Activated T-cell treated with anti-CD3 and anti-CD28 coated beads, Interleukin-2, amount 50 U/mL, for 72 hours (primary cell): ENCODE data around the gene MVP. TPM values are rescaled to one million over a fixed set of nuclear protein-coding genes. Genes with fewer than 3 reads are reported as not detected.

ENCODE experiments used
- ATAC-seq, 2 donors: fragments of 150-1000 bp; cut with Tn5 transposase; replicated peaks in 1 of 2; 2 replicates each; pipeline ENCODE4 v1.10.0; 2021; ENCODE audit warnings: moderate library complexity in 2 of 2, mild to moderate bottlenecking in 1 of 2
- DNase-seq, 2 donors: peaks; one replicate each; pipeline ENCODE4 v3.0.0; 2021 to 2022; ENCODE audit warnings: mixed read lengths in 1 of 2
- H3K27ac Mint-ChIP-seq: one replicate; pipeline ENCODE4 v1.8.0; 2022; ENCODE audit warnings: mild to moderate bottlenecking, moderate library complexity, mixed read lengths
- H3K27me3 Mint-ChIP-seq: one replicate; pipeline ENCODE4 v1.8.0; 2022; ENCODE audit warnings: low read depth, mixed read lengths
- H3K36me3 Mint-ChIP-seq, 2 donors: one replicate each; pipeline ENCODE4 v1.8.0; 2022; ENCODE audit warnings: mixed read lengths in 2 of 2, mild to moderate bottlenecking in 1 of 2; ENCODE audit not compliant: insufficient read depth in 2 of 2
- H3K4me1 Mint-ChIP-seq: one replicate; pipeline ENCODE4 v1.8.0; 2022; ENCODE audit warnings: low read depth, mixed read lengths
- H3K4me3 Mint-ChIP-seq, 2 donors: one replicate each; pipeline ENCODE4 v1.8.0; 2022; ENCODE audit warnings: mild to moderate bottlenecking in 2 of 2, mixed read lengths in 2 of 2, moderate library complexity in 2 of 2
- H3K9me3 Mint-ChIP-seq, 2 donors: one replicate each; pipeline ENCODE4 v1.8.0; 2022; ENCODE audit warnings: mixed read lengths in 2 of 2
- total RNA-seq, 2 donors: library from RNA; stranded (reverse); gene quantifications; one replicate each; pipeline ENCODE4 v1.2.3, GENCODE V29; 2022

Gene MVP
- total RNA-seq, 2 donors from 2014 or later: 148 to 161 TPM

DNA sequence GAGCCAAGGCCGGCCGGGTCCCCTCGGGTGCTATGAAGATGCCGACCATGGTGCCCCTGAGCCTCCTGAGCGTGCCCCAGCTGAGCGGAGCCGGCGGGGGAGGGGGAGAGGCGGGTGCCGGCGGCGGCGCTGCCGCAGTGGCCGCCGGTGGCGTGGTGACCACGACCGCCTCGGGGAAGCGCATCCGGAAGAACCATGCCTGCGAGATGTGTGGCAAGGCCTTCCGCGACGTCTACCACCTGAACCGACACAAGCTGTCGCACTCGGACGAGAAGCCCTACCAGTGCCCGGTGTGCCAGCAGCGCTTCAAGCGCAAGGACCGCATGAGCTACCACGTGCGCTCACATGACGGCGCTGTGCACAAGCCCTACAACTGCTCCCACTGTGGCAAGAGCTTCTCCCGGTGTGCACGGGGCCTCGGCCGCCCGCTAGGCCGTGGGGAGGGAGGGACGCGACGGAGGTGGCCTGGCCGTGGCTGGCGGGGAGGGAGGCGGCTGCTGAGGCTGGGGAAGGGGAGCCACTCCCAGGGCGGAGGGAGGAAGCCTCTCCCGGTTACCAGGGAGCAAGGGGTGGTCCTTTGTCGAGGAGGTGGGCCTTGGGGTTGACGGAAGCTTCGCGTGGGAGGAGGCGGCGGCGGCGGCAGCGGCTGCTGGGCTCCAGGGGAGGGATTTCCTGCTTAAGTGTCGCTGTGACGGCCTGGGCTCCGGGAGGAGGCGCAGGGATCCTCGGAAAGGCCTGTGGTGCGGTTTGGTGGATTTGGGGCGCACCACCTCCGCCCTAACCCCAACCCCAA, 12.6 kb upstream of the MVP start:
- Mint-ChIP-seq H3K9me3 (no peaks in the 10 kb centered on the region), H3K27me3 (no peaks in the 10 kb centered on the region), H3K4me1 (peaks cover 65% of the 10 kb centered on the region), H3K4me3 (peak overlapping the region; percentile 87 to 95), H3K36me3 (peaks cover 13 to 26% of the 10 kb centered on the region in 2 donors), H3K27ac (peak overlapping the region; percentile 91)
- DNase-seq: peak; percentile 84 to 92
- ATAC-seq: peak; percentile 51 to 58

DNA sequence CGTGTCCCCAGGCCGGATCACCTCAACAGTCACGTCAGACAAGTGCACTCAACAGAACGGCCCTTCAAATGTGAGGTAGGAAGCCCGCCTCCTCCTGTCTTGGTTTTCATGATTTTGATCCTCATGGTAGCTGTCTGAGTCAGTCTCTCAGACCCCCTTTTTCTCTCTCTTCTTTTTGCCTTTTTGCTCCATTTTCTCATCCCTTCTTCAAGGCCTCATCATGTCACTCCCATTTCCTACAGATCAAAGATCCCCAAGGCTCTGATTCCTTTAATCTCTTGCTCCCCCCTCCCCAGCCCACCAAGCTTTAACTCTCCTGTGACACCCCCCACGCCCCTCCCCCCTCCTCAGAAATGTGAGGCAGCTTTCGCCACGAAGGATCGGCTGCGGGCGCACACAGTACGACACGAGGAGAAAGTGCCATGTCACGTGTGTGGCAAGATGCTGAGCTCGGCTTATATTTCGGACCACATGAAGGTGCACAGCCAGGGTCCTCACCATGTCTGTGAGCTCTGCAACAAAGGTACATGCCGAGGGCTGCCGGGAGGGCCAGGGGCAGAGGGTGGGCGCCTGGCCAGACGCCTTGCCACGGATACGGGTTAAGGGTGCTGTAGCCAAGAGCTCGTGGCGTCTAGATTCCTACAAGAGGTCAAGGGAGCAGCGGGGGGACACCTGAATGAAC, 11.9 kb upstream of the MVP start:
- H3K36me3 Mint-ChIP-seq: peaks cover 13 to 25% of the 10 kb centered on the region in 2 donors
- H3K27me3 Mint-ChIP-seq: no peaks in the 10 kb centered on the region
- peaks cover 69% of the 10 kb centered on the region for H3K4me1 Mint-ChIP-seq
- peak overlapping the region; percentile 91 for H3K27ac Mint-ChIP-seq
- no peaks in the 10 kb centered on the region for H3K9me3 Mint-ChIP-seq
- DNase-seq (peak; percentile 32 to 37), ATAC-seq (peak; percentile 6 to 16)
- peak overlapping the region; percentile 87 to 95 for H3K4me3 Mint-ChIP-seq

DNA sequence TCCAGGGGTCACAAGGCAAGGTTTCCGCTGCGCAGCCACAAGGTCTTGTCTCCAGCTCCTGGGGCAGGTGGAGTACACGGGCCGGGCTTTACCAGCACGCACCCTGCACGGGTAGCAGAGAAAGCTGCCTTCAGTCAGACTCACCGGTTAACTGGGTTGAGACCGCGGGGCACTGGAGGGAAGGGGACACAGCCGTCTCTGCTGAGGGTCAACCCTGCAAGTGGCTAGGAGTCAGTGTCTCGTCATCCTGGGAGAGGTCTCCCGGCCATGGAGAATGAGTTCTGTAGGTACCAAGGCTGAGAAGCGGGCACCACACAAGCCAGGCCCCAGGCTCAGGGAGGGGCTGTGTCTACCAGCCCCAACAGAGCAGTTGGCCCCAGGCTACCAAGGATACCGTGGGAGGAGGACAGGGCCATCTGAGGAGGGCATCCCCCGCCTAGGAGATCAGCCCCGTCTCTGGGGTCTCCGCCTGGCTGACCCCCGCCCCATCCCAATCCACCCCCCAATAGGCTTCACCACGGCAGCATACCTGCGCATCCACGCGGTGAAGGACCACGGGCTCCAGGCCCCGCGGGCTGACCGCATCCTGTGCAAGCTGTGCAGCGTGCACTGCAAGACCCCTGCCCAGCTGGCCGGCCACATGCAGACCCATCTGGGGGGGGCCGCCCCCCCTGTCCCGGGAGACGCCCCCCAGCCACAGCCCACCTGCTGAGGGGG, 11.1 kb upstream of the MVP start:
- peak overlapping the region; percentile 39 for H3K27ac Mint-ChIP-seq
- peaks cover 13 to 19% of the 10 kb centered on the region in 2 donors for H3K36me3 Mint-ChIP-seq
- no peak for ATAC-seq
- peak in 1 of 2 donors; percentile 11 for DNase-seq
- H3K9me3 Mint-ChIP-seq: no peaks in the 10 kb centered on the region
- H3K4me1 Mint-ChIP-seq: peaks cover 68% of the 10 kb centered on the region
- no peaks in the 10 kb centered on the region for H3K27me3 Mint-ChIP-seq
- H3K4me3 Mint-ChIP-seq: peak overlapping the region; percentile 87 to 95

DNA sequence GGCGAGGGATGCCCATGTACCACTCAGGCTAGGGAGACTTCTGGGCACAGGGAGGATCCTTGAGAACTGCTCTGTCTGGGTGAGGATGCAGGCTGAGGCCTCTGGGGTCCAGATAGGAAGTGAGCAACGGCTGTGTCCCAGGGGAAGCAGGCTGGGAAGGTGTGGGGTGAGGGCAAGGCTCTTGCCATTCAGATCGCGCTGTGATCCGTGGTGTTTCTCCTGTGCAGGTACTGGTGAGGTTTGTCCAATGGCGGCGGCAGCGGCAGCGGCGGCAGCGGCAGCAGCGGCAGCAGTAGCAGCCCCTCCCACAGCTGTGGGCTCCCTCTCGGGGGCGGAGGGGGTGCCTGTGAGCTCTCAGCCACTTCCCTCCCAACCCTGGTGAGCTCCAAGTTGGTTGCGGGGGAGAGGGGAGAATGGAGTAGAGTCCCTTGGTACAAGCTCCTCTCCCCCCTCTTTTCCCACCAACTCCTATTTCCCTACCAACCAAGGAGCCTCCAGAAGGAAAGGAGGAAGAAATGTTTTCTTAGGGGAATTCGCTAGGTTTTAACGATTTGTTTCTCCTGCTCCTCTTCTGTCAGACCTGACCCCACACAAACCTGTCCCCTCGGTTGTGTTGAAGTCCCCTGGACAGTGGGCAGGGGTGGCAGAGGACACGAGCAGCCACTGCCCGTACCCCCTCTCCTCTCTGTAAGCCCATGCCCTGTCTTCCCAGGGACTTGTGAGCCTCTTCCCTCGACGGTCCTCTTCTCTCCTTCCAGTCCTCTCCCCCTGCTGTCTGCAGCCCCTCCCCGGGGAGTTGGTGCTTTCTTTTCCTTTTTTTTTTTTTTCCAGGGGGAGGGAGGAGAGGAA, 10.2 kb upstream of the MVP start:
- Mint-ChIP-seq H3K9me3 (no peaks in the 10 kb centered on the region), H3K36me3 (peaks cover 10 to 15% of the 10 kb centered on the region in 2 donors), H3K27me3 (no peaks in the 10 kb centered on the region), H3K27ac (peak overlapping the region; percentile 19), H3K4me3 (peak overlapping the region; percentile 86 to 95), H3K4me1 (peaks cover 71% of the 10 kb centered on the region)
- DNase-seq: peak; percentile 50 to 53
- no peak for ATAC-seq

DNA sequence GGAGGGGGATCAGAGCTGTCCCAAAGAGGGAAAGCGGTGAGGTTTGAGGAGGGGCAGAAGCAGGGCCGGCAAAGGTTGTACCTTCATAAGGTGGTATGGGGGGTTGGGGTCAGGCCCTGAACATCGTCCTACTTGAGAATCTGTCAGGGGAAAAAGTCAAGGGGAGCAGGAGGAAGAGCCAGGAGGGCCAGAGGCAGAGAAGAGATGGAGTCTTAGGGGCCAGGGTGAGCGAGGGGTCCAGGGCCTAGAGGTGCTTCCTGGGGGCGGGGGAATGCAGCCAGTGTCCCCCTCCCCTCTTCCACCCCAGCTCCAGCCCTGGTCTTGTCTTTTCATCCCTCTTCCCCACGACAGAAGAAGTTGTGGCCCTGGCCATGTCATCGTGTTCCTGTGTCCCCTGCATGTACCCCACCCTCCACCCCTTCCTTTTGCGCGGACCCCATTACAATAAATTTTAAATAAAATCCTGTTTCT, 9.5 kb upstream of the MVP start:
- H3K27me3 Mint-ChIP-seq: no peaks in the 10 kb centered on the region
- ATAC-seq (no peak), DNase-seq (no peak)
- peak overlapping the region; percentile 16 for H3K27ac Mint-ChIP-seq
- H3K36me3 Mint-ChIP-seq: peaks cover 7 to 13% of the 10 kb centered on the region in 2 donors
- no peaks in the 10 kb centered on the region for H3K9me3 Mint-ChIP-seq
- peaks cover 73% of the 10 kb centered on the region for H3K4me1 Mint-ChIP-seq
- peak overlapping the region; percentile 86 to 95 for H3K4me3 Mint-ChIP-seq

DNA sequence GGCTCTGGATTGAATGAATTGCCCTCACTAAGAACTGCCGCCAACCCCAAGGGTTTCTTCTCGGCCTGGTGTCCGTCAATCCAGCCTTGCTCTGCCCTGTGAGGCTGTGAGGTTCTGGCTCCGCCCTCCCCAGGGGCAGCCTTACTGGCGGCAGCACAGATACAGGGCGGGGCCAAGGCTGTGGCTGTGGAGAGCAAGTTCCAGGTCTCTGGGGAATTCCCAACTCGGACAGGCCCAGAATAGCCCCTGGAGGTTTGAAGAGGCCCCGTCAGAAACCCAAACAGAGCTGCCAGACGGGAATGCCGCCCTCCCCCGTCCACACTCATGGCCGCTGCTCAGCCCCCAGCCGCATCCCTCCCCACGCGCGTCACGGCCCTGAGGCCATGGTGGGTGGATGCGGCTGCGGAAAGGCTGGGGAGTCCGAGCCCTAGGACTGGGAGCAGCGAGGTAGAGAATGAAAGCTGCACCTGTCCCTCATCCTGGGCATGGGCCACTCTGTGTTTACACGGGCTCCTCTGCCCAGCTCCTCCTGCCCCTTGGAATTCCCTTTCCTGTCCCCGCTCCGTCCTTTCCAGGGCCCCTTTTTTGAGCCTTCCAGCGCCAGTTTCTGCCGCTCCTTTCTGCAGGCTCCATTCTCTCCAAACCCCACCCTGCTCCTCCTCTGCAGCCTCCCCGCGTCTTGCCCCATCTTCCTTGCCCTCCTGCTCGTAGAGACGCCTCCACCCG, 8.9 kb upstream of the MVP start:
- H3K4me1 Mint-ChIP-seq: peaks cover 75% of the 10 kb centered on the region
- no peak overlapping the region for H3K27ac Mint-ChIP-seq
- peak overlapping the region; percentile 86 to 95 for H3K4me3 Mint-ChIP-seq
- DNase-seq (peak; percentile 83 to 87), ATAC-seq (peak; percentile 39 to 50)
- H3K27me3 Mint-ChIP-seq: no peaks in the 10 kb centered on the region
- H3K36me3 Mint-ChIP-seq: peaks cover 7 to 13% of the 10 kb centered on the region in 2 donors
- no peaks in the 10 kb centered on the region for H3K9me3 Mint-ChIP-seq

DNA sequence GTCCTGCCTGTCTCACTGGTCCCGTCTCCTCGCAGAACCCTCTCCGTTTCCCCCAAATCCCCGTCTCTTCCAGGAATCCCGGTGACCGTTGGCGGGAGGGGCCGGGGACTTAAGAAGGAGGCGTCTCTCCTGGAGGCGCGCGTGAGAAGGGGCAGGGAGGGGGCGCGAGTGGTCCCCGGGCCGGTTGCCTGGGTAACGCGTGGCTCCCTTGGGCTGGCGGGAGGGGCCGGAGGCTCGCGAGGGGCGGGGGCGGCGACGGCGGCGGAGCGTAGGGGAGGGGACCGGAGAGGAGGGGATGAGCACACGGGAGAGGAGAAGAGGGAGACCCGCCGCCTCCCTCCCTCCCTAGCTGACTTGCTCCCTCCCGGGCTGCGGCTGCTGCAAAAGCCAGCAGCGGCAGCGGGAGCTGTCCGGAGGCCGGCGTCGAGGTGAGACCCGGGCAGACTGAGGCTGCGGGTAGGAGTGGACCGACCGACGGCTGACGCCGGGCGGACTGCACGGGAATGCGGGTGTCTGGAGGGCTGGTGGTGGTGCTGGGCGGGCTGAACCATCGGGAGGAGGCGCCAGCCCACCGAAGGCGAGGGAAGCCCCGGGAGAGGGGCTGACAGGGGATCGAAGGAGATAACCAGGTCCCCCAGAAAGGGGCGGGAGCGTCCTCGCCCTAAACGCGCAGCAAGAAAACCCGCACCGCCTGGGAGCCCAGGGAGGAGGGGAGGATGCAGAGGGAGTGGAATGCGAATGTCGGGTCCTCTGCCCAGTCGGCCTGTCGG, 8.2 kb upstream of the MVP start, which contains the start of gene PRRT2:
TSS of gene PRRT2 (plus strand) at position 298 of the 770 bp plus-strand sequence. CDS start 862 bp downstream, outside the sequence.
- no peak for ATAC-seq
- H3K4me1 Mint-ChIP-seq: peaks cover 80% of the 10 kb centered on the region
- H3K27me3 Mint-ChIP-seq: no peaks in the 10 kb centered on the region

DNA sequence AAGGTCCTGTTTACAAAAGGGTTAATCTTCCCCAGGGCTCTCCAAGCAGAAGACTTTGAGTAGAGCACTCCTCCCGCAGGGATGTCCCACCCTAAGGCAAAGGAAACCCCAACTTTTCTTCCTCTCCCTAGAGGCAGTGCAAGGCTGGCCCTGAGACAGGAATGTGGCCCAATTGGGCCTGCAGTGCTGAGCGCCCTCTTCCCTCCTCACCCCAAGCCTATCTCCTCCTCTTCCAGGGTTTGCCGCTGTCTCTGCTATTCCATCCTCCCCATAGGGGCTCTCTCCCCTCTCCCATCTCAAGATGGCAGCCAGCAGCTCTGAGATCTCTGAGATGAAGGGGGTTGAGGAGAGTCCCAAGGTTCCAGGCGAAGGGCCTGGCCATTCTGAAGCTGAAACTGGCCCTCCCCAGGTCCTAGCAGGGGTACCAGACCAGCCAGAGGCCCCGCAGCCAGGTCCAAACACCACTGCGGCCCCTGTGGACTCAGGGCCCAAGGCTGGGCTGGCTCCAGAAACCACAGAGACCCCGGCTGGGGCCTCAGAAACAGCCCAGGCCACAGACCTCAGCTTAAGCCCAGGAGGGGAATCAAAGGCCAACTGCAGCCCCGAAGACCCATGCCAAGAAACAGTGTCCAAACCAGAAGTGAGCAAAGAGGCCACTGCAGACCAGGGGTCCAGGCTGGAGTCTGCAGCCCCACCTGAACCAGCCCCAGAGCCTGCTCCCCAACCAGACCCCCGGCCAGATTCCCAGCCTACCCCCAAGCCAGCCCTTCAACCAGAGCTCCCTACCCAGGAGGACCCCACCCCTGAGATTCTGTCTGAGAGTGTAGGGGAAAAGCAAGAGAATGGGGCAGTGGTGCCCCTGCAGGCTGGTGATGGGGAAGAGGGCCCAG, 7.3 kb upstream of the MVP start:
- no peak overlapping the region for H3K27ac Mint-ChIP-seq

More for the DNA sequence above, 8.2 kb upstream of the MVP start, which contains the start of gene PRRT2:
- Mint-ChIP-seq H3K27ac (no peak within 1 kb of the TSS), H3K9me3 (no peaks in the 10 kb centered on the region), H3K4me3 (peak within 1 kb of the TSS; percentile 86 to 95), H3K36me3 (peaks cover 7 to 15% of the 10 kb centered on the region in 2 donors)
- DNase-seq: peak; percentile 62 to 65

DNA sequence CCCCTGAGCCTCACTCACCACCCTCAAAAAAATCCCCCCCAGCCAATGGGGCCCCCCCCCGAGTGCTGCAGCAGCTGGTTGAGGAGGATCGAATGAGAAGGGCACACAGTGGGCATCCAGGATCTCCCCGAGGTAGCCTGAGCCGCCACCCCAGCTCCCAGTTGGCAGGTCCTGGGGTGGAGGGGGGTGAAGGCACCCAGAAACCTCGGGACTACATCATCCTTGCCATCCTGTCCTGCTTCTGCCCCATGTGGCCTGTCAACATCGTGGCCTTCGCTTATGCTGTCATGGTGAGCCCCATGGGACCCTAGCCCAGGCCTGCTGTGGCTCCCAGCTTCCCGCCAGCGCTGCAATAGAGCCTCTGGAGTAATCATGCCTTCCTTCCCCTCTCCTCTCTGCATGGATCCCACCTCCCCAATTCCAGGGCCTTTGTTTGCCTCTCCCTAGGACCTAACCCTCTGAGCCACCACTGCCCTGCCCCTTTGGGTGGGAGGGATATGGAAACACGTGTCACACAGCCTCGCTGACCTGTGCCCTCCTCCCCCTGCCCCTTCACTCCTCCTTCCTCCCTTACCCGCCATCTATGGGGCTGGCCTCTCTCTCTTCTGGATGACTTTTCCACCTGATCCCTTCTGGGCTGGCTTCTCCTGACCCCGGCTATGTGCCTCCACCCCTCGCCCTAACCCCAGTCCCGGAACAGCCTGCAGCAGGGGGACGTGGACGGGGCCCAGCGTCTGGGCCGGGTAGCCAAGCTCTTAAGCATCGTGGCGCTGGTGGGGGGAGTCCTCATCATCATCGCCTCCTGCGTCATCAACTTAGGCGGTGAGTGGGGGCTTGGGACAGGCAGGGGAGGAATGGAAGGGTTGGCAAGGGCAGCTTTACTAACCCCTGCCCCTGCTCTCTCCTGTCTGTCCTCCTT, 6.4 kb upstream of the MVP start:
- DNase-seq (peak in 1 of 2 donors; percentile 16), ATAC-seq (no peak)
- peak overlapping the region; percentile 10 to 20 for H3K4me3 Mint-ChIP-seq
- no peaks in the 10 kb centered on the region for H3K9me3 Mint-ChIP-seq
- peaks cover 88% of the 10 kb centered on the region for H3K4me1 Mint-ChIP-seq
- peaks cover 8 to 20% of the 10 kb centered on the region in 2 donors for H3K36me3 Mint-ChIP-seq
- no peak overlapping the region for H3K27ac Mint-ChIP-seq
- no peaks in the 10 kb centered on the region for H3K27me3 Mint-ChIP-seq

More for the DNA sequence above, 7.3 kb upstream of the MVP start:
- Mint-ChIP-seq H3K9me3 (no peaks in the 10 kb centered on the region), H3K27me3 (no peaks in the 10 kb centered on the region), H3K4me1 (peaks cover 88% of the 10 kb centered on the region), H3K36me3 (peaks cover 8 to 16% of the 10 kb centered on the region in 2 donors), H3K4me3 (peak overlapping the region; percentile 86 to 95)
- DNase-seq (no peak), ATAC-seq (no peak)

DNA sequence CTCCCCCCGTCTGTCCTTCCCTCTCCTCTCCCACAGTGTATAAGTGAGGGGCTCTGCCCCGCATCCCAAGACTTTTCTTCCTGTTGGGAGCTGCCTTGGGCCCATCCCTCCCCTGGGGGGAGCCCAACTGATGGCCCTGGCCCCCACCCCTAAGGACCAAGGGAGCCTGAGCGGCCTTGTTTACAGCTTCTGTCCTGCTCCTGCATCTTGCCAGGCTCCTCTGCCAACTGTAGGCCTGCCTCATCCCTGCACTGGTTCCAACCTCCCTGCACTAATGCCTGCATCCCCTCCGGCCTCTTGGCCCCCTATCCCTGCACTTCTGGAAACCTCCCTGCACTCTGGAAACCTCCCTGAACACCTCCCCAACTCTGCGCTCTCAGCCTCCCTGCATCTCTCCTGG, 5.7 kb upstream of the MVP start:
- H3K4me3 Mint-ChIP-seq: peak overlapping the region; percentile 91 to 99
- peak overlapping the region; percentile 36 for H3K27ac Mint-ChIP-seq
- H3K9me3 Mint-ChIP-seq: no peaks in the 10 kb centered on the region
- H3K27me3 Mint-ChIP-seq: no peaks in the 10 kb centered on the region
- peaks cover 10 to 25% of the 10 kb centered on the region in 2 donors for H3K36me3 Mint-ChIP-seq
- no peak for DNase-seq
- ATAC-seq: no peak
- peaks cover 91% of the 10 kb centered on the region for H3K4me1 Mint-ChIP-seq
